ENCODE data around the gene RBM28.
"Not testable (repeated sequence)": the region's sequence is repeated elsewhere in the genome, so short reads cannot be mapped to it uniquely, and the experiment has no call there.

RBM28 gene

GRCh38 chr7:128287556-128287955 is 56.2 kb downstream of the RBM28 start:
- DNase-seq (ENCODE audit: low spot score), result no peak

GRCh38 chr7:128284102-128284501 is 59.6 kb downstream of the RBM28 start:
- no peak for DNase-seq (ENCODE audit: low spot score)

- no peak for DNase-seq (ENCODE audit: low spot score)
These were observed 61.9 kb downstream of the RBM28 start for GRCh38 chr7:128281605-128282380.

- DNase-seq (ENCODE audit: low spot score), result not testable (repeated sequence)
These were observed 63.3 kb downstream of the RBM28 start for GRCh38 chr7:128280451-128280850.

GRCh38 chr7:128279124-128279713 is 64.5 kb downstream of the RBM28 start:
- no peak for DNase-seq (ENCODE audit: low spot score)

GRCh38 chr7:128278366-128278765 is 65.3 kb downstream of the RBM28 start:
- DNase-seq (ENCODE audit: low spot score), result no peak

GRCh38 chr7:128275681-128276080 is 68.0 kb downstream of the RBM28 start:
- DNase-seq (ENCODE audit: low spot score), result no peak

GRCh38 chr7:128274884-128275603 is 68.7 kb downstream of the RBM28 start:
- no peak for DNase-seq (ENCODE audit: low spot score)

- no peak for DNase-seq (ENCODE audit: low spot score)
These were observed 69.3 kb downstream of the RBM28 start for GRCh38 chr7:128274246-128274883.

- DNase-seq (ENCODE audit: low spot score), result no peak
These were observed 71.7 kb downstream of the RBM28 start for GRCh38 chr7:128271942-128272481.

- no peak for DNase-seq (ENCODE audit: low spot score)
These were observed 72.2 kb downstream of the RBM28 start for GRCh38 chr7:128271471-128271941.

GRCh38 chr7:128270826-128271272 is 72.9 kb downstream of the RBM28 start:
- no peak for DNase-seq (ENCODE audit: low spot score)

GRCh38 chr7:128268233-128268632 is 75.5 kb downstream of the RBM28 start:
- DNase-seq (ENCODE audit: low spot score), result no peak

GRCh38 chr7:128267595-128267924 is 76.1 kb downstream of the RBM28 start:
- DNase-seq (ENCODE audit: low spot score), result no peak

GRCh38 chr7:128266883-128267594 is 76.7 kb downstream of the RBM28 start:
- no peak for DNase-seq (ENCODE audit: low spot score)

- DNase-seq (ENCODE audit: low spot score), result no peak
These were observed 77.2 kb downstream of the RBM28 start for GRCh38 chr7:128266529-128266882.

GRCh38 chr7:128265906-128266300 is 77.8 kb downstream of the RBM28 start:
- DNase-seq (ENCODE audit: low spot score), result no peak

GRCh38 chr7:128265156-128265905 is 78.4 kb downstream of the RBM28 start:
- DNase-seq (ENCODE audit: low spot score), result no peak

- DNase-seq (ENCODE audit: low spot score), result no peak
These were observed 79.2 kb downstream of the RBM28 start for GRCh38 chr7:128264477-128264876.

- DNase-seq (ENCODE audit: low spot score), result no peak
These were observed 80.3 kb downstream of the RBM28 start for GRCh38 chr7:128263420-128263819.

Data from kidney capillary endothelial cell (primary cell).